Neural progenitor cell (in vitro differentiated cells): Measurements from ENCODE around the gene TMEM165. TPM values are rescaled to one million over a fixed set of nuclear protein-coding genes. Genes with fewer than 3 reads are reported as not detected.

Experiments
- DNase-seq: peaks from one replicate; pipeline ENCODE4 v3.0.0-alpha.2; 2016; ENCODE audit warnings: low spot score
- H2AFZ ChIP-seq: fragments of 200-600 bp; sonication (generic); replicated peaks from 2 replicates; pipeline ENCODE4 v1.6.1; 2016; ENCODE audit warnings: antibody characterized with exemption
- H3F3A ChIP-seq: fragments of 200-600 bp; sonication (generic); 2 replicates; pipeline ENCODE4 v1.6.1; 2016; ENCODE audit warnings: antibody characterized with exemption, low read depth
- H3K27ac ChIP-seq: fragments of 200-600 bp; sonication (generic); 2 replicates; pipeline ENCODE4 v1.5.1; 2016; ENCODE audit warnings: mild to moderate bottlenecking
- H3K27me3 ChIP-seq: fragments of 200-600 bp; sonication (generic); 2 replicates; pipeline ENCODE4 v1.6.1; 2016; ENCODE audit warnings: mild to moderate bottlenecking, moderate library complexity
- H3K36me3 ChIP-seq: fragments of 200-600 bp; sonication (generic); 2 replicates; pipeline ENCODE4 v1.5.1; 2016
- H3K4me1 ChIP-seq: fragments of 200-600 bp; sonication (generic); 2 replicates; pipeline ENCODE4 v1.6.1; 2016; ENCODE audit warnings: mixed run types
- H3K4me2 ChIP-seq: fragments of 200-600 bp; sonication (generic); 2 replicates; pipeline ENCODE4 v1.6.1; 2016
- H3K4me3 ChIP-seq: fragments of 200-600 bp; sonication (generic); 2 replicates; pipeline ENCODE4 v1.5.1; 2016
- H3K79me2 ChIP-seq: fragments of 200-600 bp; sonication (generic); 2 replicates; pipeline ENCODE4 v1.6.1; 2016; ENCODE audit warnings: low read depth
- H3K9ac ChIP-seq: fragments of 200-600 bp; sonication (generic); 2 replicates; pipeline ENCODE4 v1.6.1; 2016
- H3K9me3 ChIP-seq: fragments of 200-600 bp; sonication (generic); 2 replicates; pipeline ENCODE4 v1.5.1; 2016; ENCODE audit warnings: low read depth
- H4K20me1 ChIP-seq: fragments of 200-600 bp; sonication (generic); 2 replicates; pipeline ENCODE4 v1.6.1; 2016; ENCODE audit warnings: low read depth
- H3K27ac Mint-ChIP-seq: 3 replicates; pipeline ENCODE4 v1.8.0; 2021; ENCODE audit warnings: mixed read lengths
- H3K27me3 Mint-ChIP-seq: 2 replicates; pipeline ENCODE4 v1.8.0; 2022; ENCODE audit warnings: low read depth, mild to moderate bottlenecking, inconsistent platforms, moderate library complexity, mixed read lengths; ENCODE audit not compliant: insufficient read depth
- H3K36me3 Mint-ChIP-seq: 3 replicates; pipeline ENCODE4 v1.8.0; 2021; ENCODE audit warnings: mixed read lengths
- H3K4me1 Mint-ChIP-seq: 3 replicates; pipeline ENCODE4 v1.8.0; 2021; ENCODE audit warnings: mixed read lengths
- H3K4me3 Mint-ChIP-seq: 3 replicates; pipeline ENCODE4 v1.8.0; 2021; ENCODE audit warnings: mild to moderate bottlenecking, moderate library complexity, mixed read lengths
- H3K9me3 Mint-ChIP-seq: 3 replicates; pipeline ENCODE4 v1.8.0; 2020; ENCODE audit warnings: mixed read lengths
- CTCF ChIP-seq: fragments of 200-600 bp; sonication (generic); IDR thresholded peaks from 2 replicates; pipeline ENCODE4 v1.5.1; 2017; ENCODE audit warnings: antibody characterized with exemption, mild to moderate bottlenecking
- EZH2 ChIP-seq: fragments of 200-600 bp; sonication (generic); IDR thresholded peaks from 2 replicates; pipeline ENCODE4 v1.6.1; 2017; ENCODE audit warnings: antibody characterized with exemption, mild to moderate bottlenecking, moderate library complexity
- EZH2phosphoT487 ChIP-seq: fragments of 200-600 bp; sonication (generic); IDR thresholded peaks from 2 replicates; pipeline ENCODE4 v1.6.1; 2017; ENCODE audit warnings: antibody characterized with exemption
- total RNA-seq: library from RNA; depleted of rRNA; stranded (reverse); fragments of >200 nt; gene quantifications from 2 replicates; pipeline ENCODE4 v1.2.3, GENCODE V29; 2015; ENCODE audit warnings: low replicate concordance

TMEM165 gene
- total RNA-seq, 1 donor from 2014 or later, result 110 TPM

- Mint-ChIP-seq H3K4me1 (peaks cover 29% of the 10 kb centered on the region), H3K27ac (peak overlapping the region; percentile 53), H3K36me3 (peaks cover 9% of the 10 kb centered on the region), H3K9me3 (no peaks in the 10 kb centered on the region), H3K27me3 (no peaks in the 10 kb centered on the region), H3K4me3 (peak overlapping the region; percentile 97)
- Histone ChIP-seq H3K27ac (peak overlapping the region; percentile 91), H3K9ac (peak overlapping the region; percentile 87), H3K36me3 (peaks cover 5% of the 10 kb centered on the region), H3F3A (peaks cover 5% of the 10 kb centered on the region), H3K9me3 (no peaks in the 10 kb centered on the region), H3K4me3 (peak overlapping the region; percentile 95), H2AFZ (peak overlapping the region; percentile 61), H4K20me1 (peaks cover 40% of the 10 kb centered on the region), H3K4me1 (peaks cover 15% of the 10 kb centered on the region), H3K4me2 (peak overlapping the region; percentile 82), H3K79me2 (peaks cover 55% of the 10 kb centered on the region), H3K27me3 (peaks cover 10% of the 10 kb centered on the region)
- DNase-seq, result peak; percentile 83
- TF ChIP-seq EZH2phosphoT487 (no peak), CTCF (no peak), EZH2 (no peak)
These were observed 760 bp downstream of the TMEM165 start for GRCh38 chr4:55396308-55397125.

GRCh38 chr4:55397126-55397436, 1.3 kb downstream of the TMEM165 start:
- H3K4me1 Mint-ChIP-seq, result peaks cover 29% of the 10 kb centered on the region
- no peak for DNase-seq

GRCh38 chr4:55397520-55398321, 2.0 kb downstream of the TMEM165 start:
- H3K4me1 ChIP-seq, result peaks cover 15% of the 10 kb centered on the region
- no peak overlapping the region for H2AFZ ChIP-seq
- peaks cover 10% of the 10 kb centered on the region for H3K27me3 ChIP-seq
- no peaks in the 10 kb centered on the region for H3K27me3 Mint-ChIP-seq
- peak overlapping the region; percentile 82 for H3K4me2 ChIP-seq
- peaks cover 6% of the 10 kb centered on the region for H3K36me3 ChIP-seq
- peak overlapping the region; percentile 55 for H3K27ac Mint-ChIP-seq
- peaks cover 9% of the 10 kb centered on the region for H3K36me3 Mint-ChIP-seq
- peak; percentile 21 for DNase-seq
- TF ChIP-seq CTCF (no peak), EZH2 (no peak), EZH2phosphoT487 (no peak)
- H3K9me3 ChIP-seq, result no peaks in the 10 kb centered on the region
- peak overlapping the region; percentile 95 for H3K4me3 ChIP-seq
- H3K9ac ChIP-seq, result peak overlapping the region; percentile 87
- peaks cover 5% of the 10 kb centered on the region for H3F3A ChIP-seq
- no peak overlapping the region for H3K27ac ChIP-seq
- H3K9me3 Mint-ChIP-seq, result no peaks in the 10 kb centered on the region
- peaks cover 29% of the 10 kb centered on the region for H3K4me1 Mint-ChIP-seq
- H3K4me3 Mint-ChIP-seq, result peak overlapping the region; percentile 90
- peaks cover 40% of the 10 kb centered on the region for H4K20me1 ChIP-seq
- H3K79me2 ChIP-seq, result peaks cover 66% of the 10 kb centered on the region

More at GRCh38 chr4:55397126-55397436, 1.3 kb downstream of the TMEM165 start:
- Histone ChIP-seq H3K9me3 (no peaks in the 10 kb centered on the region), H3K27ac (no peak overlapping the region), H3K79me2 (peaks cover 61% of the 10 kb centered on the region), H3K4me3 (peak overlapping the region; percentile 95), H3K27me3 (peaks cover 10% of the 10 kb centered on the region), H3K4me1 (peaks cover 15% of the 10 kb centered on the region), H3K36me3 (peaks cover 6% of the 10 kb centered on the region), H3K9ac (peak overlapping the region; percentile 87), H3K4me2 (peak overlapping the region; percentile 82), H3F3A (peaks cover 5% of the 10 kb centered on the region), H4K20me1 (peaks cover 40% of the 10 kb centered on the region), H2AFZ (no peak overlapping the region)
- H3K9me3 Mint-ChIP-seq, result no peaks in the 10 kb centered on the region
- peak overlapping the region; percentile 53 for H3K27ac Mint-ChIP-seq
- peaks cover 9% of the 10 kb centered on the region for H3K36me3 Mint-ChIP-seq
- TF ChIP-seq EZH2phosphoT487 (no peak), EZH2 (no peak), CTCF (no peak)
- no peaks in the 10 kb centered on the region for H3K27me3 Mint-ChIP-seq
- H3K4me3 Mint-ChIP-seq, result peak overlapping the region; percentile 90
